Anterior cingulate cortex (tissue), 58 donors: ENCODE data around the gene DDX11.
"Not testable (repeated sequence)": the region's sequence is repeated elsewhere in the genome, so short reads cannot be mapped to it uniquely, and the experiment has no call there.

Experiments
- DNase-seq, 58 donors: peaks; one replicate each; lab custom pipeline; 2025; lab: John Stamatoyannopoulos, UW

Gene DDX11

DNA sequence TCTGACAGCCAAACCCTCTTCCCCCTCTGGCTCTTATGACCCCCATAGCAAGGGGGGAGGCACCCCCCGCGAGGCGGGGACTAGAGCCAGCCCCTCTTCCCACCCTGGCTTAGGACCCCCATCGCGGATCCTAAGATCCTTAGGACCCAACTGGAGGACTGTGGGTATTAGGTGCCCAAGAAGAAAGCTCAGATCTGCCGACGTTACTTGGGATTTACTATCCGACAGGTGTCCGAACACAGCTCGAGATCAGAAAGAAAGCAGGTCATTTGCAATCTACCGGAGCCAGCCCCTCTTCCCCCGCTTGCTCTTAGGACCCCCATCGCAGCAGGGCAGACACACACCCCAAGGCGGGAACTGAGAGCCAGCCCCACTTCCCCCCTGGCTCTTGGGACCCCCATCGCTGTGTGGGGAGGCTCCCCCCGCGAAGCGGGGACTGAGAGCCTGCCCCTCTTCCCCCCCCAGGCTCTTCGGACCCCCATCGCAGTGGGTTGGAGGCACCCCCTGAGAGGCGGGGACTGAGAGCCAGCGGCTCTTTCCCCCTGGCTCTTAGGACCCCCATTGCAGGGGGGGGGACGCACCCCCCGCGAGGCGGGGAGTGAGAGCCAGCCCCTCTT is 46.8 kb downstream of the DDX11 start:
- DNase-seq, result no peak

- not testable (repeated sequence) for DNase-seq
Measured at GRCh38 chr12:31121022-31121728, 47.5 kb downstream of the DDX11 start.

DNA sequence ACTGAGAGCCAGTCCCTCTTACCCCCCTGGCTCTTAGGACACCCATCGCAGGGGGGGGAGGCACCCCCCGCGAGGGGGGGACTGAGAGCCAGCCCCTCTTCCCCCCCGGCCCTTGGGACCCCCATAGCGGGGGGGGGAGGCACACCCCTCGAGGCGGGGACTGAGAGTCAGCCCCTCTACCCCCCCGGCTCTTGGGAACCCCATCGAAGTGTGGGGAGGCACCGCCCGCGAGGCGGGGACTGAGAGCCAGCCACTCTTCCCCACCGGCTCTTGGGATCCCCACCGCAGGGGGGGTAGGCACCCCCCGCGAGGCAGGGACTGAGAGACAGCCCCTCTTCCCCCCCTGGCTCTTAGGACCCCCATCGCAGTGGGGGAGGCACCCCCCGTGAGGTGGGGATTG is 48.8 kb downstream of the DDX11 start:
- DNase-seq, result no peak

GRCh38 chr12:31124158-31124557 is 50.5 kb downstream of the DDX11 start:
- not testable (repeated sequence) for DNase-seq

DNA sequence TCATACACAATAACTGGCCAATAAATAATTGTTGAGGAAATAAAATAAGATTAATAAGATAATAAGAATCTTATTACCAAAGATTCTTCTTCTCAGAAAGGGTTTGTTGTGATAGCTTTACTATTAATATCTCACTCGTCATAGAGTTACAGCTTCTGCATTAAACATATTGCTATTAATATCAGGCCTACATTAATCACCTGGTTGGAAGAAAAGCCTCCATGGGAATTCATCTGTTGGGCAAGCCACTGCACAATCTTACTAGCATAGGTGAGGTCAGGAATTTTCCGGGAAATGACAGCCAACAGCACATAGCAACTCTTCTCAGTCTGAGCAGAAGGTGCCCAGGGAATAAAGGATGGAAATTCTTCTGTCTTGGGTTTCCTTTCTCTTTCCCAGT is 51.5 kb downstream of the DDX11 start:
- DNase-seq, result not testable (repeated sequence)

DNA sequence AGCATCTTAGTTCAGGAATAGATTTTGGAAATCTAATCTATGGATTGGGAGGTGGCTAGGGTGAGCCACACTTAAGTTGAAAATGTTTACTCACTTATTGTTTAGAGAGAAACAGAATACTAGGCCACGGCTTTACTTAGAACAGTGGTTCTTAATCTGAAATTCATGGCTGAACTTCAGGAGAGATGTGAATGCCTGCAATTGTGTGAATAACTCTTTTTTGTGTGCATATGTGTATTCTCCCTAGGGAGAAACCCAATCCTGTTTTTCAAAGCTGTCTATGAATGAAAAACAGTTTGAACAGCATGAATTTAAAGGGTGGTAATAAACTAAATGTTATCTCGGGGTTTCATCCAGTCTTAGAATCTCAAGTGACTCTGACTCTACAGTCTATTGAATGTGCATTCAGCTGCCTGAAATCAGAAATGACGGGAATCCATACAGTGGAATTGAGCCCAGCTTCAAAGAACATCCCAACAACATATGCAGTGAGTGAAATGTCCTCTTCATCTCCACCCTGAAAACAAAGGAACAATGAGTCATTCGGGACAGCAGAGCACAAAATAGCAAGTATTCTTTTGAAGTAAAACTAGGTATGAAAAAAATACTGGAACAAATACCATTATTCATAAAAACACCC is 53.7 kb downstream of the DDX11 start:
- not testable (repeated sequence) for DNase-seq

GRCh38 chr12:31136581-31136980 is 62.9 kb downstream of the DDX11 start:
- not testable (repeated sequence) for DNase-seq

GRCh38 chr12:31144768-31145167 is 71.1 kb downstream of the DDX11 start:
- DNase-seq, result not testable (repeated sequence)

GRCh38 chr12:31145296-31145695 is 71.6 kb downstream of the DDX11 start:
- DNase-seq, result not testable (repeated sequence)

GRCh38 chr12:31147415-31147814 is 73.8 kb downstream of the DDX11 start:
- not testable (repeated sequence) for DNase-seq

DNA sequence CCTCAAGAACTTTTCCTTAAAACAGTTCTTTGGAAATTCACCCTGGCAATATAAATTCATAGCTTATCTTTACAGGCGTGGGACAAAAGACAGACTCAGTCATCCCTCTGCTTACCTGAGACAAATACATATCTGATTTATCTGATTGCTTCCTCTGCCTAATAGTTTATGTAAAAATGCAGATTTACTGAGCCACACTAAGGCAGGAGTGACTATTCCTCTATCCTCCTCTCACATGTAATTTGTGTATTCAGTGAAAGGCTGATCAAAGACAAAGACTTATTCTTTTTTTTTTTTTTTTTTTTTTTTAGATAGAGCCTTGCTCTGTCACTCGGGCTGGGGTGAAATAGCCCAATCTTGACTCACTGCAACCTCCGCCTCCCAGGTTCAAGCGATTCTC is 77.1 kb downstream of the DDX11 start:
- DNase-seq, result not testable (repeated sequence)
